NOMO-1 treated with dmso at 0.1 percent for 144 hours (cell line): ENCODE measurements around the gene HHAT.
"Not testable (repeated sequence)": the region's sequence is repeated elsewhere in the genome, so short reads cannot be mapped to it uniquely, and the experiment has no call there.

Source experiments
- DNase-seq: peaks from one replicate; lab custom pipeline; 2025; ENCODE audit not compliant: unreplicated experiment; lab: John Stamatoyannopoulos, UW

HHAT gene

DNA sequence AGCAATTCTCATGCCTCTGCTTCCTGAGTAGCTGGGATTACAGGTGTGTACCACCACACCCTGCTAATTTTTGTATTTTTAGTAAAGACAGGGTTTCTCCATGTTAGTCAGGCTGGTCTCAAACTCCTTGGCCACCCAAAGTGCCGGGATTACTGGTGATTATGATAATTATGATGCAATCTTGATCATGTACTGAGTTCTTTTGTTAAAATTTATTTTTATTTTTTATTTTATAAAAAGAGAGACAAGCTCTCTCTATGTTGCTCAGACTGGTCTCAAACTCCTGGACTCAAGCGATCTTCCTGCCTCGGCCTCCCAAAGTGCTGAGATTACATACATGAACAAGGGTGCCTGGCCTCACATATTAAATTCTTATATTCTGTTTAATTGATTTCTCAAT, 25.6 kb downstream of the HHAT start:
- DNase-seq = not testable (repeated sequence)

DNA sequence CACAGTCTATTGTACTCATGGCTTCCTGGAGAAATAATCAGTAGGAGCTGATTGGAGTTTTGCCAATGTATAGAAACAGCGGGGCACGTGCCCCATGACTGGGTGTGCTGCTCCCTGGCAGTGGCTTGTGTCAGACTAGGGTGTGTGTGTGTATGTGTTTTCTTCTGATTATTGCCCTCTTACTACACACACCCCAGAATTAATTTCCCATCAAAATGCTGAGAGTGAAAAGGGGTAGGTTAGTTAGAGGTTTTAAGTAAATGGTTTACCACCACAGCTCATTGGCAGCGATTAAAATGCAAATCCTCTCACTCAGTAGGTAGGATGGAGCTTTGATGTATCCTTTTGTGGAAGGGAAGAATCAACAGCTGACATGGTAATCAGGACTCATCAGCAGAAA, 29.9 kb downstream of the HHAT start:
- no peak for DNase-seq

DNA sequence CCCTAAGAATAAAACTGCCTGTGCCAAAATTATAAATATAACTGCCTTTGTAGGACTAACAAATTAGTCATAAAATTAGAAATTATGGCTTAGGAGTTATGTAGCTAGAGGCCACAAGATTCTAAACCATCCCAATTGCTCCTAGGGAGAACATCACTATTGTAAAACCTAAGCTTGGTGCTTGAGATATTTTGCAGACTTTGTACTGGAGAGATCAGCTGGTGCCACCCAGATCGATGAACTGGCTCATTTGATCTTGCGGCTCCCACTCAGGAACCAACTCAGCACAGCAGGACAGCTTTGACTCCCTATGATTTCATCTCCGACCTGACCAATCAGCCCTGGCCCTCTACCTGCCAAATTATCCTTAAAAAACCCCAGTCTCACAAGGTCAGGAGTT, 30.6 kb downstream of the HHAT start:
- no peak for DNase-seq

DNA sequence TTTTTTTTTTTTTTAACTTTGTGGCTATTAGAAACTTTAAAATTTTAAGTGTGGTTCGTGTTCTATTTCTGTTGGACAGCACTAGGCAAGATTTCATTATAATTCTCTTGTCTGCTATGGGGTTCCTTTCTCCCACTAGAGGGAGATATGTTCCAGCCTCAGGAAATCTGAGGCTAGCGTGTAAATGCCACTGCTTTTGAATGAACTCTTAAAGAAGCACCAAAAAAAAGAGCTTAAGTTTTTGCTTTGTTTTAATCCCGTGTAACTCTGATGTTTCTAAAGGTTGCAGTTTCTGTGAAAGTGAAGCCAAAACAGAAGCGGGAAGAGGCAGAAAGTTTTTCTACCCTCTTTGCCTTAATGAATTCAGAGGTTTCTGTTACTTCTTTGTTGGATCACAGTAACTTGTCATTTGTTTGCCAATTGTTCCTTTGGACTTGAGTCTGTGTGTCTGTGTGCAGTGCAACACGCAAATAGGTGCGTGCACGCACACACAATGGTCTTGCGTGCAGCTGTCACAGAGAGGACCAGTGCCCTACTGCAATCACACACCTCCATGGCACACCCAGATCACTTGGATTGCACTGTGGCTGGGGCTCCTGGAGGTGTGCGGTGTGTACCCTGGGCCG, 32.3 kb downstream of the HHAT start:
- no peak for DNase-seq

DNA sequence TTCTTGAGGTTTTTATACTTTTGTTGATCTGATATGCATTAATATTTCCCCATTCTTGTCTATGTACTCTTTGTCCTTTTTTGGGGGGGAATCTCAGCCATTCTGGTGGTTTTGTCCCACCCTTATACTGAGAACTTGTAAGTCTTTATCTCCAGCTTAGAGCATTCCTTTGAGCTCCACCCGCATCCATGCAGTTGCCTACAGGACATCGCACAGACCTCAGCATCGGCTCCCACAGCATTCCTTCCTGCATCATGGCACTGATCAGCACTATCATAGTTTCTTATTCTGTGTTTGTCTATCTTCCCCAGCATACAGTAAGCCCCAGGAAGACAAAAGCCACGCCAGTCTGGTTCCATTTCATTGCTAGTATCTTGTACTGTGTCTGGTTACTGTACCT, 33.0 kb downstream of the HHAT start:
- DNase-seq = no peak

DNA sequence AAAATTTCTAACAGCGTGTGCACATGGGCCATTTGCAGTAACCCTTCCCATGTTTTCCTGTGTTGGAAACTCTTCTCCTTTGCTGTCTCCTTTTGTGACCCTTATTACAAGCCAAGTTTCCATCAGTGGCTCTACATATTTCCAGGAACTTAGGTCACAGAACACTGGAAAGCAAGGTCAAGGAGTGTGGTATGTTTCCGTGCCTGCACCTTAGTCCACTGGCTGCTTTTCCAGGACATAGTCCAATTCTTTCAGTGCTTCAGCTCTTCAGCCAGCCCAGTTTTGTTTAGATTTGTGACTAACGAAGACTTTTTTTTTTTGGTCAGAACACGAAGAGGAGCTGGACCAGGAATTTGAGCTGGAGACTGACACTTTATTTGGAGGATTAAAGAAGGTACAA, 33.8 kb downstream of the HHAT start:
- DNase-seq = no peak

DNA sequence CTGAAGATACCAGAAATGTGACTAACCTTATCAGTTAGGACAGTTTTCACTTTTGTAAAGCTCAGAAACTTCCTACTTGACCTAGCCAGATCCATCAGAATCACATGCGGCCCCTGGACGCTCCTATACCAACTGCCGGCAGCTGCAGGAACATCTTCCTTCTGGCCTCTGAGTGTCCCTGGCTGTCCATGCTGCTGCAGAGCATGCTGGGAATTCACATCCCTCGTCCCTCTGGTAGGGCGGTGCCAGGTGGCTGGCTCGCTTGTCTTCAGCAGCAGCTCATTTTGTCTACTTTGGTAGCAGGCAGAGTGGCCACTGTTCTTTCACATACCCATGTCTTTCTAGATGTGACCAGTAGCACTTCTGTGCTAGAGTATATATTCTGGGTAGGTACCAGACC, 34.4 kb downstream of the HHAT start:
- DNase-seq = no peak

DNA sequence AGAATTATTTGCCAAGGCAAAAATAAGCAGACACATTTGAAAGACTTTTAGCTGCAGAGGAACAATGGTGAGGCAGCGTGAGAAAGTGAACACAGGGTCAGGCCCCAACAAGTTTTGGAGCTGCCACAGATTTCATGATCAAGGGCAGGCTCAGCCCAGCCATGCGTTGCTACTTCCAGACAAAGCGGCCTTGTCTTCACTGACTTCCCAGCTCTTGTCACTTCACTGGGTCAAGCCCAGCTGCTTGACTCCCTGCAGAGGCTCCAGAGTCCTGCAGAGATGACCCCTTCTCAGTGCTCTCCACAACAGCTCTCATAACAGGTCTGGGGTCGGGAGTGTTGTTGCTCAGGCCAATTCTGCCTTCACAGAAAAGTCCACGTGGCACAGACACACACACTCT, 35.8 kb downstream of the HHAT start:
- DNase-seq = no peak

DNA sequence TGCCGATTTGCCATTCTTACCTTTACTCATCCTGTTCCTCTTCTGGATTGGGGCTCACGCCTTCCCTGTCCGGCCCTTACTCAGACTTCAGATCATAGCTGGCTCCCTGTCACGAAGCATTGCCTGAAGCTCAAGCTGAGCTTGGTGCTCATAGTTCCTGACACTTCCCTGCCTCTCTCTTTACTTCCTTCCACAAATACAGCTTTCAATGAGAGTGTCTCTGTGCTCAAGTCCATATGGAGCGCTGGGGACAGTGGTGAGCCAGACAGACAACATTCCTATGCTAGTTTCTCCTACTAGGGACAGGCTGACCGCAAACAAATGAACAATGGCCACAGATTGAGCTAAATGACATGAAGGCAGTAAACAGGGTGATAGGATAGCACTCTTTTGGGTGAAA, 38.1 kb downstream of the HHAT start:
- DNase-seq = no peak

DNA sequence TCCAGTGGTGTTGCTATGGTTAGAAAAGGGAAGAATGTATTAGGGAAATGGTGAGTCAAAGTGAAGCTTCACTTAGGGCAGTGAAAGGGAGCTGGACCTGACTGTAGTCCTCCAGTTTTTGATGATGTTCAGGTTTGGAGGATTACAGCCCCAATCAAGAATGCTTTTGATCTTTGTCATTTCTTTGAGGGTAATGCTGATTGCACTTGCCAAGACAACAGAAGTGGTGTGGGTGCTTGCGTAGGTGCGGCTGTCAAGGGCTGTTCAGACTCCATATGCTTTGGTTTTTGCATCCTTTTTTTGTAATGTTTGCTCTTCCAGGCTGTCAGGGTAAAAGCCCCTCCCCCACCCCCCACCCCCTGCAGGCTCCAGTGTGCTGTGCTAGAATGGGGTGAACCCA, 38.9 kb downstream of the HHAT start:
- DNase-seq = no peak

DNA sequence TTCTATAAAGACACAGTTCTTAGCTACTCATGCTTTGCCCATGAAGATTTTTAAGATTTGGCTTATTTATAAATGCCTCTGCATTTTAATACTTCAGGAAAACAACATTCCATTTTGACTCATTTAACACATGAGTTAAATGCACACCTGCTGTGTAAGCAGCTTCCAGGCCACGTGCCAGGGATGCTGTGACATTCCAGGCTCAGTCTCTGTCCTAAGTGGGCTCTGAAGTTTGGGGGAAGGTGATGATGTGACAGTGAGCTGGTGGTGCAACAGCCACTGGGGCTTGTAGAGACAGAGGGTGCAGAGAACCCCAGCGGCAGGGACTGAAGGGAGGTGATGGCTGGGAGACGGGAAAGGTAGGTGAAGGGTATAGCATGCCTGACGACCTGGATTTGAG, 40.7 kb downstream of the HHAT start:
- DNase-seq = no peak

DNA sequence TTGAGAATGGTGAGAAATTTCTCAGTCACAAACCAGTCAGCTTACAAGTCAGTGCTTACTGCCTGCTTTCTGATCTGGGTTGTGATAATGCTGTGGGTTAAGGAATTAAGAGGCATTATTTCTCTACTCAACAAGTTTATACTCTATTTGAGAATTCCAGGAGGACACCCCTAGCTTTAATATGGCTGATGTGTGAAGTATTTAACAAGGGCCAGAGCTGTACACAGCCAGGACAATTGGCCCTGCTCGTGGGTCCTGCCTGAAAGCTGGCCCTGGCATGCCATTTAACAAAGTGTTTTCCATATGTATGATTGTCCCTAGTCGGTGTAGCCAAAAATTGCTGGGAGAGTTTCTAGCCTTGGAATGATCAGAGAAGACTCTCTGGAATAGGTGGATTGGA, 43.2 kb downstream of the HHAT start:
- no peak for DNase-seq

DNA sequence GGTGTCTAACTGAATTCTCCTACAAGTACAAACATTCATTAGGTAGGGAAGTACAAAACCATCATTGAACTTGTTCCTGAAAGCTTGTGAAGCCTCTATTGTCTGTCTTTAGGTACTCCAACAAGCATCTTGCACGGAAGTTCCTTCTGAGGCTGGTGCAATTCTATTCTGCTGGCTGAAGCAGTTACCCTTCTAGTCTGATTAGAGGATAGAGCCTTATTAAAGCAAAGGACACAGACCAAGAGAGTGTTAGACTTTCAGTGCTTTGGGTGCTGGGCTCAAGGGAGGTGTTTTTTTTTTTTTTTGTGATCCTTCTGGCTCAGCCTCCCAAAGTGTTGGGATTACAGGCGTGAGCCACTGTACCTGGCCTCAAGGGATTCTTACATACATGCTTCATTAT, 43.8 kb downstream of the HHAT start:
- DNase-seq = no peak

DNA sequence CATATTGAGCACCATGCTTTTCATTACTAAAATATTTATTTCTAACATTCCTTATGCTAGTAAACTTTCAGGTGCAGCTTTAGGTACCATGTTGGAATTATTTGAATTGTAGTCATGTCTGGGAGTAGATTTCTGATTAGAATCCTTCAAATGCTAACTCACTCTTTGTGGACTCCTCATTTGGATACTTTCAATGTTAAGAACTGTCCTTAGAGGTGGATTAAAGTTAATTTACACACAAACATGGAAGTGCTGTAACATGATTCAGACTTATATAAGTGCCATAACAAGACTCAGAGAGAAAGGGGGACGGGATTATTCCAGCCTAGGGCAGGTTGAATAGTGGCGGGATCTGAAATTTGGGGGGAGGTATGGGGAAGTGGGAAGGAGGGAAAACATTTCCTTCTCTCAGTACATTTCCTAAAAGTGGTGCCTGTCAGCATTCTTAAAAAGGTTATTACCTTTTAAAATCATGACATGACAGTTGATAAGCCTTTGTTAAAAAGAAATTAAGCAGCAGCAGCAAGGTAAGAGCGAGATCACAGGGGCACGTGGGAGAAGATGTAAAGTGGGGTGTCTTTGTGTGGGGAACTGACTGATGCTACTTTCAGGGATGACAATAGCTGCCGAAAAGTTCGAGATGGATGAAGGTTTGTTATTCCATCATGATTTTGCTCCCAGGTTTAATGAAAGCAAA, 44.4 kb downstream of the HHAT start:
- no peak for DNase-seq

DNA sequence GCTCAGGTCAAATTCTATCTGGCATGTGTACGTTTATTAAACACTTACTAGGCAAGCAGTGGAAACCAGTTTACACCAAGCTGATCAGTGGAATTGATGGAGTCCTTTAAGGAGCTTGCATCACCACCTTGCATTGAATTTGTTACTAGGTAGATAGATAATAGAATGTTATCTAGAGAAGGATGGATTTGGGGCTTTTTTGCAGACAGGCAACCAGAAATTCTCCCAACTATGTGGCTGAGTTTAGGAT, 44.9 kb downstream of the HHAT start:
- no peak for DNase-seq

DNA sequence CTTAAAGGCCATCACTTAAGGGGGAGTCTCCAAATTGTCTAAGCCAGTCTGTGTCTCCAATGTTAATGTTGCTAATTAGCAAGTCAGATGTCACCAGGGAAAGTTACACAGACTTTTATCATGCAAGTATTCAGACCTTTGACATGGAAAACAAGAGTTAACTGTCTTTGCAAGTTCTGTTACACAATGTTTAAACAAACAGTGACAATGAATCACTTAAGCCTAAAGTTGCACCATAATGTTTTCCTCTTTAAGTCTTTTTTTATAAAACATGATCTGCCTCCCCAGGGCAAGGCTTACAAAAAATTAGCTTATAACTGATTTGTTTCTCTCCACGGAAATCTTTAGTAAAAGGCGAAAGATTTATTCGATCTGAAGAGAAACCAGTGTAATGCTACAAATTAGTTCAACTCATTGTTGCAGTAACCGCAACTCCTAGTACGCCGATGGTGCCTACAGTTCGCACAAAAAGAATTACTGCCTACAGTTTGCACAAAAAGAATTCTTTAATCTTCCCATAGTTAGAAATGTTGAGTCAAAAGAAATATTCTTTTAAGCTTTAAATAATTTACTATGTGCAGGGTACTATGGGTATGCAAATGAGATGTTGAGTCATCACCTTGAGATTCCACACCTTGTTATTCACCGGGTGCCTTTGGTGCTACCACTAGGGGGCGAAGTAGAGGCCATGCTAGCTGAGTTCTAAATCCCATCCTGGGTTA, 45.3 kb downstream of the HHAT start:
- DNase-seq = peak; percentile 66

DNA sequence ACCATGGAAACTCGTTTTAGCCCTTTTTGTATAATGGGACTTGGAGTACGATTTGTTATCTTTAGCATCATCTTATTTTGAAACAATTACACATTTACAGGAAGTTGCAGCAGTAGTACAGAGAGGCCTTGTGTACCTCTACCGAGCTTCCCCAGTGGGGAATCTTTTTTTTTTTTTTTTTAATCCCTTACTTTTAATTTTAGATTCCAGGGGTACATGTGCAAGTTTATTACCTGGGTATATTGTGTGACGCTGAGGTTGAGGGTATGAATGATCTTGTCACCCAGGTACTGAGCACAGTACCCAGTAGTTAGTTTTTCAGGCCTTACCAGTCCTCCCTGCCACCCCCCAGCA, 45.9 kb downstream of the HHAT start:
- DNase-seq = peak; percentile 25

DNA sequence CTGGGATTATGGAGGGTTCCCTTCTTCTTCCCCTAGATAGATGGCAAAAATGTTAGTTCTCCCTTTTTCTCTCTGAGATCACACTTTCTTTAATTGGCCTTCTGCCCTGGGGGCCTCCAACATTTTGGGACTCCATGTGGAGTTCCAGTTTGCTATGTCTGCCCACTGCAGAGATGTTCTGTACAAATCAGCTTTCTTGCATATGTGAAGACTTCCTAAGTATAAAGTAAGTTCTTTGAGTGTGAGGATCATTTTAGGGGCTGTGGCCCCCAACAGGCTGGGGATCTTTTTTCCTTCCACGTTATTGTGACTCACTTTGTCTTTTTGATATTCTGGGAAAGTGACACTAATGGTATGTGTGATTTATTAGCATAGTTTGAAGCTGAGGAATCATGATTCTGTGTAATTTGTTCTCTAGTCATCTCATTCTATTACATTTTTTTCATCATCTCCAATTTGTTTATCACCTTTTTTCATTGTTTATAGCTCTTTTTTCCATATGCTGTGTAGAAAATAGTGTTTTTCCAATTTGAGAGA, 48.2 kb downstream of the HHAT start:
- no peak for DNase-seq

DNA sequence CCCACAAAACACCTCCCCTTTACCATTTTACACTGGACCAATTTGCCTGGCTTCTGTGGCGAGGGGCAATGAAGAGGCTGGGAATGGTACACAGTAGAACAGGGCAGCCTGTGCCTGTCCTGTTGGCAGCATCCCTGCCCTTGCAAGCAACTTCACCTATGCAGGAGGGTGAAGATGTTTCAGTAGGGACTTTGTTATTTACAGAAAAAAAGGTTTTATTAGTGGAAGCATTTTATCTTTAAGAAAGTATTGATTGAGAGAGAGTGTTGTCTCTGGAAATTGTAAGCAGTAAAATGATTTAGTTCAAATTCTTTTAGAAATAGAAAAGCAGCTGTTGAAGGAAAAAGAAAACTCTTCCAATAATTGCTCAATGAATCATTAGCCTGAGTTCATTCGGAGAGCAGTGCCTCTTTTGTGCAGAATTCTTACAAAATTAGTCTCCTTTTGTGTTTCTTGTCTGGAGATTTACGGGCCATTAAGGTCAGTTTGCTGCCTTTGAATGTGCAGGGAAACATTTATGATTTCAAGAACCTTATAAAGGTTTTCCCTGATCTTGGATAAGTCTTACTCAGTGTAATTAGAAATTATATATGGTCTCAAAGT, 49.1 kb downstream of the HHAT start:
- no peak for DNase-seq

DNA sequence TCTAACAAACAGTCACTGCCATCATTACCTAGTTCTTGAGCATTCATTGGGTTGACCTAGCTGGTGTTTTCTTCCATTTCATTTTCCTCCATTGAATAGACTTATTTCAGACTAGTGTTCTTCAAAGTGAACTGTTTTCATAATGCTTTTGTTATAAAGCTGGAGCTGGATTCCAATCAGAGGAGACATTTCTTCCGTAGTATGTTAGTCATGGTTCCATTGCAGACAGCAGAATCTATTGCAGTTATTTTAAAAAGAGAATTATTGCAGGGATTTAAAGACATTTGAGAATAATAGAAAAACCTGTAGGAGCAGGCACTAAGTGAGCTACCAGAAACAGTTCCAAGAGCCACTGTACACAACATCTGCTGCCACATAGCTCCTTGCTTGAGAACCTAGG, 50.0 kb downstream of the HHAT start:
- no peak for DNase-seq

DNA sequence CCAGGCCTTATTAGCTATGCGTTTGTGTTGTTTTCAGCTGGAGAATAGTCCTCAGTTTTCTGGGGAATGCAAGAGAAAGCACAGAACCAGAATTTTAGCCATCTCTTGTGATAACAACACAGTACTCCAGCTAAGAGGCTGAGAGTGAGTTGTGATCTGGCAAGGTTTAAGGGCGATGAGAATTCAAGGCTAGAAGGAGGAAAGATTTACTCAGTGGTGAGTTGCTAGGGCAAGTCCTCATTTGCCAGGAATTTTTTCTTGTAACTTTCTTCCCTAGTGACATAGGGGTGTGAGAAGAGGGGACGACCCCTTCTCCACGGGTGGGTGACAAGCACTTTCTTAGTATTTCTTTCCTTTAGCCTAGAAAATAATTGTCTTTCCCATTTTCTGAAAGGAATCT, 53.2 kb downstream of the HHAT start:
- DNase-seq = no peak

DNA sequence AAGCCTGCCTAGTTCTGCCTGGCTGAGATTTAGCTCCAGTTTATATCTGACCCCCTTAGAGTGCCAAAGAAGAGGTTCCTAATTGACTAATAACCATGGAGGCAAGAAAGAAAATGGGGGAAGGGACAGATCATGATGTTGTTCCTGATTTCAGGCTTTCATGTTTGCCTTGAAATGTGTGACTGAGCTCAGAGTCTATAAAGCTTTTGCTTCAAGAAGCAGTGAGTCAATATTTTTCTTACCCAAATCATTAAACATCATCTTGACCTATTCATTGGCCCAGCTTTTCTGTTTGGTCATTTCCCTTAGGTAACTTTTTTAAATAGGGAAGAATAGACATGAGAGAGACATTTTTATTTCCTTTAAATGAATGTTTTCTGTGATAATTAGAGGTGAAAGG, 55.9 kb downstream of the HHAT start:
- DNase-seq = no peak
